Parathyroid adenoma (tissue), 2 donors: ENCODE data around the gene APC2.

ENCODE experiments used
- H2AFZ ChIP-seq: fragments of 300-600 bp; sonication (generic); one replicate; pipeline ENCODE4 v1.7.0; 2017; ENCODE audit warnings: antibody characterized with exemption, mild to moderate bottlenecking
- H3K27ac ChIP-seq: fragments of 300-600 bp; sonication (generic); one replicate; pipeline ENCODE4 v1.7.0; 2017
- H3K27me3 ChIP-seq: fragments of 300-600 bp; sonication (generic); one replicate; pipeline ENCODE4 v1.7.0; 2017; ENCODE audit warnings: low read length; ENCODE audit not compliant: control insufficient read depth, insufficient read depth
- H3K36me3 ChIP-seq: fragments of 300-600 bp; sonication (generic); one replicate; pipeline ENCODE4 v1.7.0; 2017; ENCODE audit warnings: low read length; ENCODE audit not compliant: control insufficient read depth, insufficient read depth
- H3K4me1 ChIP-seq: fragments of 300-600 bp; sonication (generic); one replicate; pipeline ENCODE4 v1.7.0; 2017; ENCODE audit warnings: control low read depth
- H3K4me2 ChIP-seq: fragments of 300-600 bp; sonication (generic); one replicate; pipeline ENCODE4 v1.7.0; 2017; ENCODE audit warnings: low read length
- H3K4me3 ChIP-seq: fragments of 300-600 bp; sonication (generic); one replicate; pipeline ENCODE4 v1.7.0; 2017; ENCODE audit warnings: low read depth, low read length
- H3K79me2 ChIP-seq: fragments of 300-600 bp; sonication (generic); one replicate; pipeline ENCODE4 v1.7.0; 2017; ENCODE audit warnings: control low read depth
- H3K9ac ChIP-seq: fragments of 300-600 bp; sonication (generic); one replicate; pipeline ENCODE4 v1.7.0; 2017; ENCODE audit warnings: mild to moderate bottlenecking
- H3K9me3 ChIP-seq: fragments of 300-600 bp; sonication (generic); one replicate; pipeline ENCODE4 v1.7.0; 2017; ENCODE audit warnings: low read length; ENCODE audit not compliant: control insufficient read depth
- TF ChIP-seq, protein P1 (sequence below): fragments of 300-600 bp; sonication (generic); IDR thresholded peaks from one replicate; pipeline ENCODE4 v1.7.0; 2017; ENCODE audit warnings: antibody characterized with exemption, mild to moderate bottlenecking
- donor health status: primary hyperparathyroidism.

APC2 gene

DNA sequence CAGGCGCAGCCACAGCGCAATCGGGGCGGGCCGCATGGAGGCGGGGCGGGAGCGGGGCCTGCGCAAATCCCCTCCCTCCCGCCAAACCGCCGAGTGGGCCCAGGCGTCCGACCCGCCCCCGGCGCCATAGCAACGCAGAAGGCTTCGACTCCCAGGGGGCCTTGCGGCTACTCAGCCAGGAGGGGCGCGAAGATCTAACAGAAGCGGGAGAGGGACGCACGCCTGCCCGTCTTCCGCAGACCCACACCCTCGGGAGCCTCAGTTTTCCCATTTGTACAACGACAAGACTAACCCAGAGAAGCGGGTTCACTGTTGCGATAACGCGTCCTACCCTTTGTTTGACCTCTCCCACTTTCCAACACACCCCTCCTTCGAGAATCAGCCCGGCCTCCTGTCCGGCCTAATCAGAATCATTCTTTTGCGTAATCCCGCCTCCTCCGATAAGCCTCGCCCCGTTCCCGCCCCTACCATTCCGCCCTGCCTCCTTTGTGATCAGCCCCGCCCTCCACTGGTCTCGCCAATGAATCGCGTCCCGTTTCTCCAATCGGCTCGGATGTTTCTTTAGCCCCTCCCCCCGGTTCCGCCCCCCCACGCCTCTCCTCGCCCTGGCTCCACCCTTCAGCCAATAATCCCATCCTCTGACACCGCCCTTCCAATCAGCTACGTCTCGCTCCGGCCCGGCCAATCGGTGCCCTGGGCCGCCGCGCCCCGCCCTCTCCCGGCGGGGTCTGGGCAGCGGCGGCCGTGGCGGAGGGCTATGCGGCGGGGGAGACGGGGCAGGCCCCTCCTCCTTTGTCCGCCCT, 40.6 kb downstream of the APC2 start, which contains the start of gene PCSK4:
PCSK4 (minus strand) TSS at position 40 of the 803 bp plus-strand sequence; CDS start at position 36, 4 bp downstream.
- Histone ChIP-seq H3K27ac (peak within 1 kb of the TSS; percentile 45), H2AFZ (peak within 1 kb of the TSS; percentile 99), H3K4me1 (peaks cover 3% of the 10 kb centered on the region), H3K36me3 (no peaks in the 10 kb centered on the region), H3K27me3 (no peaks in the 10 kb centered on the region), H3K79me2 (no peaks in the 10 kb centered on the region), H3K9ac (peak within 1 kb of the TSS; percentile 77), H3K4me3 (peak within 1 kb of the TSS; percentile 76), H3K4me2 (peak within 1 kb of the TSS; percentile 95), H3K9me3 (no peaks in the 10 kb centered on the region)
- TF ChIP-seq, protein P1, sequence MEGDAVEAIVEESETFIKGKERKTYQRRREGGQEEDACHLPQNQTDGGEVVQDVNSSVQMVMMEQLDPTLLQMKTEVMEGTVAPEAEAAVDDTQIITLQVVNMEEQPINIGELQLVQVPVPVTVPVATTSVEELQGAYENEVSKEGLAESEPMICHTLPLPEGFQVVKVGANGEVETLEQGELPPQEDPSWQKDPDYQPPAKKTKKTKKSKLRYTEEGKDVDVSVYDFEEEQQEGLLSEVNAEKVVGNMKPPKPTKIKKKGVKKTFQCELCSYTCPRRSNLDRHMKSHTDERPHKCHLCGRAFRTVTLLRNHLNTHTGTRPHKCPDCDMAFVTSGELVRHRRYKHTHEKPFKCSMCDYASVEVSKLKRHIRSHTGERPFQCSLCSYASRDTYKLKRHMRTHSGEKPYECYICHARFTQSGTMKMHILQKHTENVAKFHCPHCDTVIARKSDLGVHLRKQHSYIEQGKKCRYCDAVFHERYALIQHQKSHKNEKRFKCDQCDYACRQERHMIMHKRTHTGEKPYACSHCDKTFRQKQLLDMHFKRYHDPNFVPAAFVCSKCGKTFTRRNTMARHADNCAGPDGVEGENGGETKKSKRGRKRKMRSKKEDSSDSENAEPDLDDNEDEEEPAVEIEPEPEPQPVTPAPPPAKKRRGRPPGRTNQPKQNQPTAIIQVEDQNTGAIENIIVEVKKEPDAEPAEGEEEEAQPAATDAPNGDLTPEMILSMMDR: no peak

DNA sequence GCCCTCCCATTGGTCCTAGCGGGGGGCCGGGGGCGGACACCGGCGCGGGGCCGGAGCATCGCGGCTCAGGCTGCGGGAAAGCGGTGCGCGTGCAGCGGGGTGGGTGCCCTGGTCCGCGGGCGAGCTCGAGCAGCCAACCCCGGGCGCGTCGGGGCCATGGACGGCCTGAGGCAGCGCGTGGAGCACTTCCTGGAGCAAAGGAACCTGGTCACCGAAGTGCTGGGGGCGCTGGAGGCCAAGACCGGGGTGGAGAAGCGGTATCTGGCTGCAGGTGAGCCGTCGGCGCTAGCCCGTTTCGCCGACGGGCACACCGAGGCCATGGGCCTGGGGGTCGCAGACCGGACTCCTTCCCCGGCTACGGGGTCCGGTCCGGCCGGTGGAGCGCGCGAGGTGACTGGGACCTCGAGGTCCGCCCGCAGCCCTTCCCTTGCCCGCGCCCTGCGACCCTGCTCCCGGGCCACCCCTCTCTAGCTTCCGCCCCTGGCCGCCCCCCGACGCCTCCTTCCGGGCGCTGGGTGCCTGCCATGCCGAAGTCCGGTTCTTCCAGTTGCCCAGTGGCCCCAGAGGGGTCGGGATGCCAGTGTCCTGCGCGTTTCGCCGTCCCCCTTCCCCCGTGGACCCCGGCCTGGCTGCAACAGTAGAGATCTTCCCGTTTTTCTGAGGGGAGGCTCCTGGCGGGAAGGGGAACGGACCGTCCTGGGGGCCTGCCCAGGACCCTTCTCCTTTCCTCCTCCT, 41.4 kb downstream of the APC2 start, which contains the start of gene REEP6:
REEP6 (plus strand) TSS at position 68 of the 735 bp plus-strand sequence; CDS start at position 157, 89 bp downstream.
- TF ChIP-seq, protein P1: no peak
- Histone ChIP-seq H3K27me3 (no peaks in the 10 kb centered on the region), H3K9ac (peak within 1 kb of the TSS; percentile 77), H3K36me3 (no peaks in the 10 kb centered on the region), H3K79me2 (no peaks in the 10 kb centered on the region), H3K4me1 (peaks cover 3% of the 10 kb centered on the region), H3K9me3 (no peaks in the 10 kb centered on the region), H3K4me3 (peak within 1 kb of the TSS; percentile 76), H3K27ac (peak within 1 kb of the TSS; percentile 45), H3K4me2 (peak within 1 kb of the TSS; percentile 95), H2AFZ (peak within 1 kb of the TSS; percentile 99)

- H3K36me3 ChIP-seq: no peaks in the 10 kb centered on the region
- no peaks in the 10 kb centered on the region for H3K9me3 ChIP-seq
- no peak overlapping the region for H3K4me3 ChIP-seq
- no peaks in the 10 kb centered on the region for H3K79me2 ChIP-seq
- H3K4me2 ChIP-seq: peak overlapping the region; percentile 81
- peaks cover 3% of the 10 kb centered on the region for H3K4me1 ChIP-seq
- H3K9ac ChIP-seq: no peak overlapping the region
- TF ChIP-seq, protein P1: no peak
- no peaks in the 10 kb centered on the region for H3K27me3 ChIP-seq
- peak overlapping the region; percentile 76 for H2AFZ ChIP-seq
- no peak overlapping the region for H3K27ac ChIP-seq
Measured at GRCh38 chr19:1491849-1492170, 41.9 kb downstream of the APC2 start.

- H3K4me3 ChIP-seq: no peak overlapping the region
- no peaks in the 10 kb centered on the region for H3K9me3 ChIP-seq
- TF ChIP-seq, protein P1: no peak
- H2AFZ ChIP-seq: no peak overlapping the region
- no peaks in the 10 kb centered on the region for H3K36me3 ChIP-seq
- no peak overlapping the region for H3K27ac ChIP-seq
- H3K4me1 ChIP-seq: peaks cover 3% of the 10 kb centered on the region
- no peaks in the 10 kb centered on the region for H3K27me3 ChIP-seq
- no peak overlapping the region for H3K9ac ChIP-seq
- no peak overlapping the region for H3K4me2 ChIP-seq
- H3K79me2 ChIP-seq: no peaks in the 10 kb centered on the region
Measured at GRCh38 chr19:1492474-1493006, 42.6 kb downstream of the APC2 start.
